ENCODE data around the gene PCNX4. TPM values are rescaled to one million over a fixed set of nuclear protein-coding genes. Genes with fewer than 3 reads are reported as not detected.

PCNX4 gene
- total RNA-seq, 2 experiments from 2014 or later, result 49.1 to 54.4 TPM

DNA sequence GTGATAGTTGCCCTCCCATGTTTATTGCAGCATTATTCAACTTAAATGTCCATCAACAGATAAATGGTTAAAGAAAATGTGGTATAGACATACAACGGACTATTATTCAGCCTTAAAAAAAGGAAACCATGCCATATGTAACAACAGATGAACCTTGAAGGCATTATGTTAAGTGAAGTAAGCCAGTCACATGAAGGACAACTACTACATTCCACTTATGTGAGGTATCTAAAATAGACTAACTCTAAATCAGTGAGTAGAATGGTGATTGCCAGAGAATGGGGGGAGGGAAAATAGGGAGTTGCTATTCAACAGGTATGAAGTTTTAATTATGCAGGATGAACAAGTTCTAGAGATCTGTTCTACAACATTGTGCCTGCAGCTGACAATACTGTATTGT lies 10.1 kb downstream of the PCNX4 start:
- TF ChIP-seq EZH2phosphoT487 (IDR thresholded peaks at IDR 0.05; ENCODE audit: borderline replicate concordance, low read depth, low read length), result no peak
- TF ChIP-seq, protein P1, sequence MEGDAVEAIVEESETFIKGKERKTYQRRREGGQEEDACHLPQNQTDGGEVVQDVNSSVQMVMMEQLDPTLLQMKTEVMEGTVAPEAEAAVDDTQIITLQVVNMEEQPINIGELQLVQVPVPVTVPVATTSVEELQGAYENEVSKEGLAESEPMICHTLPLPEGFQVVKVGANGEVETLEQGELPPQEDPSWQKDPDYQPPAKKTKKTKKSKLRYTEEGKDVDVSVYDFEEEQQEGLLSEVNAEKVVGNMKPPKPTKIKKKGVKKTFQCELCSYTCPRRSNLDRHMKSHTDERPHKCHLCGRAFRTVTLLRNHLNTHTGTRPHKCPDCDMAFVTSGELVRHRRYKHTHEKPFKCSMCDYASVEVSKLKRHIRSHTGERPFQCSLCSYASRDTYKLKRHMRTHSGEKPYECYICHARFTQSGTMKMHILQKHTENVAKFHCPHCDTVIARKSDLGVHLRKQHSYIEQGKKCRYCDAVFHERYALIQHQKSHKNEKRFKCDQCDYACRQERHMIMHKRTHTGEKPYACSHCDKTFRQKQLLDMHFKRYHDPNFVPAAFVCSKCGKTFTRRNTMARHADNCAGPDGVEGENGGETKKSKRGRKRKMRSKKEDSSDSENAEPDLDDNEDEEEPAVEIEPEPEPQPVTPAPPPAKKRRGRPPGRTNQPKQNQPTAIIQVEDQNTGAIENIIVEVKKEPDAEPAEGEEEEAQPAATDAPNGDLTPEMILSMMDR (conservative IDR thresholded peaks at IDR 0.05; ENCODE audit: low read length), result no peak
- H3K9me3 ChIP-seq (ENCODE audit: low read length), result peaks cover 7% of the 10 kb centered on the region; the same call in 1 of the 2 replicates
- H4K20me1 ChIP-seq (ENCODE audit: insufficient read depth, low read length), result no peaks in the 10 kb centered on the region
- H3K4me3 ChIP-seq (ENCODE audit: low read depth, low read length, poor library complexity, severe bottlenecking), result no peak overlapping the region
- no peaks in the 10 kb centered on the region for H3K9me2 ChIP-seq (ENCODE audit: insufficient read depth, low read length)
- H3K79me2 ChIP-seq (ENCODE audit: insufficient read depth, low read depth, low read length), result peaks cover 89% of the 10 kb centered on the region
- no peak overlapping the region for H3K4me2 ChIP-seq (ENCODE audit: low read length)
- H3K27ac ChIP-seq (ENCODE audit: low read depth, low read length, poor library complexity, severe bottlenecking), result no peak overlapping the region
- ChIA-PET POLR2A (interaction anchor here (0.6 to 1.2 kb wide), 5 partner anchors 9 to 139 kb away, joined by 3 to 5 read pairs (median 4); partner anchors contain the start of gene PCNX4), CTCF (ENCODE audit: unreplicated experiment) (no interaction called here)
- no peaks in the 10 kb centered on the region for H3K4me1 ChIP-seq (ENCODE audit: insufficient read depth, low read length, poor library complexity, severe bottlenecking)
- no peak overlapping the region for H2AFZ ChIP-seq (ENCODE audit: low read length)
- no peak for DNase-seq (ENCODE audit: low spot score)
- H3K36me3 ChIP-seq (ENCODE audit: insufficient read depth, low read length), result peaks cover 78% of the 10 kb centered on the region
- intact Hi-C loops (cut with micrococcal nuclease; ENCODE audit: unreplicated experiment), result loop anchor here (5.0 kb wide), 1 partner anchor 46 kb away; no protein-coding TSS in a partner anchor
- no TSS peak for BruUV-seq (replicated peaks)

DNA sequence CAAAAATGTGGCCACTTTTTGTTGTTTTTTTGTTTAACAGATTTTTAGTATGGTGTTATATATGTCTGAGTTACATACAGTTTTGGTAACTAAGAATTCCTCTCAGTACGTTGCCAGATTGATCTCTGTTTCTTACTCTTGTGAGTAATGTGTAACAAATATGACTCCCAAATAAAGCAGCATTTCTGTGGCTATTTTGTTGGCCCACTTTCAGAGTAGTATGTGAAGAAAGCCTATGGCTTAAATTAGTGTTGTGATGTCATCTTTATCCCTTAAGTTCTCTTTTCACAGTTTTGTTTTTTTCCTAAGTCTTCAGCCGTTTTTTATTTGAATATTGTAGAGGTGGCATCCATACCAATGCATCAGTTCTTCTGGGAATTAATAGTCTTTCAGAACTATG lies 10.7 kb downstream of the PCNX4 start:
- Histone ChIP-seq H3K4me2 (ENCODE audit: low read length) (no peak overlapping the region), H3K9me3 (ENCODE audit: low read length) (peaks cover 7% of the 10 kb centered on the region; the same call in 1 of the 2 replicates), H3K36me3 (ENCODE audit: insufficient read depth, low read length) (peaks cover 73% of the 10 kb centered on the region), H2AFZ (ENCODE audit: low read length) (no peak overlapping the region), H3K9me2 (ENCODE audit: insufficient read depth, low read length) (no peaks in the 10 kb centered on the region), H4K20me1 (ENCODE audit: insufficient read depth, low read length) (no peaks in the 10 kb centered on the region), H3K79me2 (ENCODE audit: insufficient read depth, low read depth, low read length) (peaks cover 83% of the 10 kb centered on the region), H3K4me3 (ENCODE audit: low read depth, low read length, poor library complexity, severe bottlenecking) (no peak overlapping the region), H3K27ac (ENCODE audit: low read depth, low read length, poor library complexity, severe bottlenecking) (no peak overlapping the region), H3K4me1 (ENCODE audit: insufficient read depth, low read length, poor library complexity, severe bottlenecking) (no peaks in the 10 kb centered on the region)
- DNase-seq (ENCODE audit: low spot score), result no peak
- BruUV-seq (replicated peaks), result no TSS peak
- POLR2A ChIA-PET, result interaction anchor here (1.2 kb wide), 1 partner anchor 10 kb away, joined by 4 read pairs; the partner anchor contains the start of gene PCNX4
- TF ChIP-seq, protein P1 (conservative IDR thresholded peaks at IDR 0.05; ENCODE audit: low read length), result no peak
- no peak for TF ChIP-seq EZH2phosphoT487 (IDR thresholded peaks at IDR 0.05; ENCODE audit: borderline replicate concordance, low read depth, low read length)
- intact Hi-C loops (cut with micrococcal nuclease; ENCODE audit: unreplicated experiment), result loop anchor here (5.0 kb wide), 1 partner anchor 45 kb away; no protein-coding TSS in a partner anchor
- CTCF ChIA-PET (ENCODE audit: unreplicated experiment), result no interaction called here

DNA sequence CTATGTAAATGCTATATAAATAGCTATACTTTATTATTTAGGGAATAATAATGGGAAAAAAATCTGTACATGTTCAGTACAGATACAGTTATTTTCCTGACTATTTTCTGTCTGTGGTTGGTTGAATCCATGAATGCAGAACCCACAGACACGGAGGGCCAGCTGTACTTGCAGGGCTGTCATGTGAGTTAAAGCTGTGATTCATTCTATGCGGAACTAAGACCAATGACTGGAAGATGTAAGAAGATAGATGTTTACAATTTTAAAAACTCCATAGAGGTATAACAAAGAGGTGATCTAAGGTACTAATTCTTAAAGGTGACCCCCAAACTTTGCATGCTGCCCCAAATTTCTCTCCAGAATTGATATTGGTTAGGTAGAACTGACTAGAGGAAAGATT lies 14.6 kb downstream of the PCNX4 start:
- no peak overlapping the region for H3K4me3 ChIP-seq (ENCODE audit: low read depth, low read length, poor library complexity, severe bottlenecking)
- H3K4me2 ChIP-seq (ENCODE audit: low read length), result no peak overlapping the region
- H4K20me1 ChIP-seq (ENCODE audit: insufficient read depth, low read length), result no peaks in the 10 kb centered on the region
- TF ChIP-seq EZH2phosphoT487 (IDR thresholded peaks at IDR 0.05; ENCODE audit: borderline replicate concordance, low read depth, low read length), result no peak
- TF ChIP-seq, protein P1 (conservative IDR thresholded peaks at IDR 0.05; ENCODE audit: low read length), result no peak
- peaks cover 7% of the 10 kb centered on the region; the same call in 1 of the 2 replicates for H3K9me3 ChIP-seq (ENCODE audit: low read length)
- H3K36me3 ChIP-seq (ENCODE audit: insufficient read depth, low read length), result peaks cover 62% of the 10 kb centered on the region
- DNase-seq (ENCODE audit: low spot score), result no peak
- no peaks in the 10 kb centered on the region for H3K4me1 ChIP-seq (ENCODE audit: insufficient read depth, low read length, poor library complexity, severe bottlenecking)
- intact Hi-C loops (cut with micrococcal nuclease; ENCODE audit: unreplicated experiment), result no loop called here
- ChIA-PET CTCF (ENCODE audit: unreplicated experiment) (no interaction called here), POLR2A (interaction anchor here (1.0 to 1.4 kb wide), 4 partner anchors 9 to 30 kb away, joined by 3 to 4 read pairs (median 4); no protein-coding TSS in a partner anchor)
- no peaks in the 10 kb centered on the region for H3K9me2 ChIP-seq (ENCODE audit: insufficient read depth, low read length)
- BruUV-seq (replicated peaks), result no TSS peak
- no peak overlapping the region for H3K27ac ChIP-seq (ENCODE audit: low read depth, low read length, poor library complexity, severe bottlenecking)
- no peak overlapping the region for H2AFZ ChIP-seq (ENCODE audit: low read length)
- H3K79me2 ChIP-seq (ENCODE audit: insufficient read depth, low read depth, low read length), result peaks cover 52% of the 10 kb centered on the region; the same call in 1 of the 2 replicates

All from OCI-LY7 (cell line).